Measurements from ENCODE around the gene RASSF10. TPM values are rescaled to one million over a fixed set of nuclear protein-coding genes. Genes with fewer than 3 reads are reported as not detected.

RASSF10 gene
- total RNA-seq (2022; extraction: Qiagen RNA extraction): 0.54 to 1.0 TPM (median 0.75 TPM) in 5 replicates

DNA sequence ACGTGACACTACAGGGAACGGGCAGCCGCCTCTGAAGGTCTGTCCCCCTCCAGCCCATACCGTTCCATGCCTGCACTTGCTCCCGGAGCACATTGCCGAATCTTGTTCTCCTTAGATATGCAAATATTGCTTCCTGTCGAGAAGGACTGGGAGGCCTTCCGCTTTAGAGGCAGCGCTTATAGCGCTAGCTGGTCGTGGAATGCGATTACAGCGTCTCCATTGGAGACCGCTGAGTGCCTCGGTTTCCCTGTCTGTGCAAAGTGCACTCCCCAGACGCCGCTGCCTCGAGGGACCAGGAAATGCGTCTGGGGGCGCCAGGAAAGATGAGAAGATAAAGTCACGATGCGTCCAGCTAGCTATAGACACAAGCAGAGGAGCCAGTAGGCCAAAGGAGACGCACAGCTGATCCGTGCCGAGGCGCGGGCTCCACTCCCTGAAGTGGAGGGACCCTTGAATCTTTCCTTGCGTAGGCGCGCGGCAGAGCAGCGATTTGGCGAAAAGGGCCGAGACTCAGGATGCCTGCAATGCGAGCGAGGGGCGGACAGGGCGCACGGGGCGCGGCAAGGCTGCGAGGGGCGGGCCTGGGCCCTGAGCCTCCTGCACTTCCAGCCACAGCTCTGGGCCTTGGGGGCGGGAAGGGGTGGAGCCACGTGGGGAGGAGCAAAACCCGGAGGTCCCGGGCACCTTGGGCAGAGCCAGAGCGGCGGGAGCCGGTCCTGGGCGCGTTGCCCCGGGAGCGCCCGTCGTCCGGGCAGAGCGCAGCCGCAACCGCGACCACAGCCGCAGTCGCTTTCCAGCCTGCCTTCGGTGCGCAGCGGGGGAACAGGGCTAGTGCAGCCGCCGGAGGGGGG is at the start of gene RASSF10:
Gene RASSF10 (plus strand): TSS at position 692 of the 851 bp plus-strand sequence. CDS start 261 bp downstream, outside the sequence.

All from A549 treated with dexamethasone at 1 μM for 4 hours (cell line).